GM12878 (cell line): ENCODE results near the gene ALG8. TPM values are rescaled to one million over a fixed set of nuclear protein-coding genes. Genes with fewer than 3 reads are reported as not detected.

Source experiments
- ATAC-seq: fragments of 200-7000 bp; cut with Tn5 transposase; 3 replicates; pipeline ENCODE4 v1.9.1; 2020; ENCODE audit warnings: mild to moderate bottlenecking, moderate library complexity
- BruUV-seq: library from RNA; stranded (reverse); fragments of 400-500 nt; replicated peaks from 2 replicates; lab custom pipeline; 2021; lab: Mats Ljungman, UMichigan
- CTCF ChIA-PET: fragments of 300-600 bp; sonication (Branson Sonifier 250); formaldehyde crosslinking; extraction: SDS; loops from one replicate; lab custom pipeline; 2021; ENCODE audit warnings: inconsistent platforms; lab: Yijun Ruan, JAX
- POLR2A ChIA-PET: fragments of 350-600 bp; formaldehyde crosslinking; extraction: SDS; loops from one replicate; lab custom pipeline; 2021; ENCODE audit warnings: inconsistent platforms; lab: Charles Lee
- RAD21 ChIA-PET: fragments of 300-600 bp; sonication (Branson Sonifier 250); formaldehyde crosslinking; loops from one replicate; lab custom pipeline; 2023; ENCODE audit warnings: antibody characterized with exemption; ENCODE audit not compliant: unreplicated experiment; lab: Charles Lee
- SMC1A ChIA-PET: fragments of 300-600 bp; sonication (Branson Sonifier 250); formaldehyde crosslinking; loops from one replicate; lab custom pipeline; 2023; ENCODE audit not compliant: unreplicated experiment, uncharacterized antibody; lab: Charles Lee
- DNase-seq: peaks from one replicate; pipeline ENCODE4 v3.0.0-alpha.2; 2011; ENCODE audit warnings: low read depth, low spot score
- FAIRE-seq: peaks from 3 replicates; lab custom pipeline; 2011; peaks lifted over from hg19 to GRCh38; lab: Jason Lieb, UNC
- H2AFZ ChIP-seq: 2 replicates; pipeline ENCODE4 v1.6.0; 2011; ENCODE audit warnings: low read depth, low read length, control low read depth; ENCODE audit not compliant: control insufficient read depth
- H3K27ac ChIP-seq: 2 replicates; pipeline ENCODE4 v1.5.1; 2011; ENCODE audit warnings: control low read depth; ENCODE audit not compliant: control insufficient read depth, insufficient read depth
- H3K27me3 ChIP-seq, 2 experiments: replicated peaks in 1 of 2; 2 replicates each; pipeline versions ENCODE4 v1.6.0 to v1.6.1; 2011; ENCODE audit warnings: low read length in 1 of 2; ENCODE audit not compliant: control insufficient read depth in 2 of 2, insufficient read depth in 2 of 2
- H3K36me3 ChIP-seq, 2 experiments: 2 replicates each; pipeline ENCODE4 v1.5.1; 2011; ENCODE audit warnings: low read length in 1 of 2; ENCODE audit not compliant: control insufficient read depth in 2 of 2, insufficient read depth in 2 of 2
- H3K4me1 ChIP-seq: 2 replicates; pipeline ENCODE4 v1.6.1; 2011; ENCODE audit warnings: mild to moderate bottlenecking, low read length, moderate library complexity, mixed read lengths; ENCODE audit not compliant: control insufficient read depth, insufficient read depth
- H3K4me2 ChIP-seq: 2 replicates; pipeline ENCODE4 v1.6.0; 2011; ENCODE audit warnings: control low read depth; ENCODE audit not compliant: control insufficient read depth, insufficient read depth
- H3K4me3 ChIP-seq: fragments of 200-600 bp; sonication (generic); 2 replicates; pipeline ENCODE4 v1.5.1; 2016
- H3K79me2 ChIP-seq: 2 replicates; pipeline ENCODE4 v1.6.0; 2011; ENCODE audit warnings: low read length; ENCODE audit not compliant: control insufficient read depth, insufficient read depth
- H3K9ac ChIP-seq: 2 replicates; pipeline ENCODE4 v1.8.0; 2011; ENCODE audit warnings: low read length, control low read depth, mixed read lengths; ENCODE audit not compliant: control insufficient read depth, insufficient read depth
- H3K9me3 ChIP-seq: replicated peaks from 3 replicates; pipeline ENCODE4 v1.5.1; 2011; ENCODE audit warnings: mild to moderate bottlenecking, low read length; ENCODE audit not compliant: control insufficient read depth, insufficient read depth
- H4K20me1 ChIP-seq: 2 replicates; pipeline ENCODE4 v1.6.0; 2011; ENCODE audit not compliant: control insufficient read depth, insufficient read depth
- CBFB ChIP-seq: IDR thresholded peaks from 2 replicates; pipeline ENCODE4 v1.6.1; 2016; ENCODE audit warnings: antibody characterized with exemption, low read depth
- CHD4 ChIP-seq: fragments of 200-600 bp; sonication (generic); IDR thresholded peaks from 2 replicates; pipeline ENCODE4 v1.6.1; 2016; ENCODE audit warnings: mild to moderate bottlenecking
- KAT2A ChIP-seq: conservative IDR thresholded peaks from 2 replicates; pipeline ENCODE4 v1.6.1; 2011; ENCODE audit warnings: low read depth, low read length; ENCODE audit not compliant: control insufficient read depth
- KDM1A ChIP-seq: fragments of 200-600 bp; sonication (generic); IDR thresholded peaks from 2 replicates; pipeline ENCODE4 v1.6.1; 2016; ENCODE audit warnings: borderline replicate concordance
- MEF2A ChIP-seq: IDR thresholded peaks from 2 replicates; pipeline ENCODE4 v1.6.1; 2011; ENCODE audit warnings: low read depth, mild to moderate bottlenecking, low read length, moderate library complexity; ENCODE audit not compliant: insufficient read depth
- NFYA ChIP-seq: IDR thresholded peaks from 2 replicates; pipeline ENCODE4 v1.6.1; 2011; ENCODE audit warnings: low read depth, mild to moderate bottlenecking, low read length, improper control_type of control experiment, borderline replicate concordance
- RELA ChIP-seq: fragments of 450-650 bp; IDR thresholded peaks from 2 replicates; pipeline ENCODE4 v1.8.0; 2014; ENCODE audit warnings: borderline replicate concordance; ENCODE audit not compliant: partially characterized antibody
- SMAD1 ChIP-seq: fragments of 450-650 bp; IDR thresholded peaks from 2 replicates; pipeline ENCODE4 v1.6.1; 2018; ENCODE audit warnings: mild to moderate bottlenecking, low read depth; ENCODE audit not compliant: partially characterized antibody
- SUZ12 ChIP-seq: fragments of 200-600 bp; sonication (generic); IDR thresholded peaks from one replicate; pipeline ENCODE4 v1.6.1; 2018; ENCODE audit warnings: antibody characterized with exemption, mild to moderate bottlenecking; ENCODE audit not compliant: unreplicated experiment
- TCF3 ChIP-seq: IDR thresholded peaks from 2 replicates; pipeline ENCODE4 v1.6.1; 2012; ENCODE audit warnings: low read depth, mild to moderate bottlenecking, low read length, borderline replicate concordance; ENCODE audit not compliant: insufficient read depth
- YBX1 ChIP-seq: fragments of 450-650 bp; IDR thresholded peaks from 2 replicates; pipeline ENCODE4 v1.6.1; 2016; ENCODE audit warnings: antibody characterized with exemption
- ZBED1 ChIP-seq: IDR thresholded peaks from 2 replicates; pipeline ENCODE4 v1.6.1; 2016; ENCODE audit warnings: borderline replicate concordance
- WGBS: methylation state at CpG from one replicate; pipeline ENCODE4 v1.1.6; 2016; ENCODE audit warnings: low lambda C conversion rate; ENCODE audit not compliant: insufficient replicate concordance, insufficient coverage; ENCODE audit errors: missing lambda C conversion rate; 5-methylcytosine and 5-hydroxymethylcytosine counted together
- in situ Hi-C: fragments of 300-500 bp; cut with MboI; formaldehyde crosslinking; loops from 9 replicates; pipeline ENCODE4 v1.14.3; 2018; ENCODE audit warnings: mixed read lengths
- intact Hi-C: fragments of 100-400 bp; cut with micrococcal nuclease; formaldehyde crosslinking; loops from one replicate; pipeline ENCODE4 v1.14.2; 2022; ENCODE audit not compliant: unreplicated experiment
- polyA plus RNA-seq, 11 experiments: library from polyadenylated mRNA; depleted of rRNA in 4 of 11; unstranded in 6 of 11; stranded (reverse) in 5 of 11; fragments of >200 nt; fragmentation: Nextera tagmentation in 4 of 11; fragmentation: Illumina TruSeq in 1 of 11; extraction: Ambion mirVana in 4 of 11; extraction: Trizol in 1 of 11; gene quantifications; 1 replicate in 1 of 11; 2 replicates in 10 of 11; pipeline versions ENCODE4 v1.2.1 to v1.2.3, GENCODE V29; 2011 to 2016; ENCODE audit warnings: inconsistent platforms in 2 of 11, missing spikeins in 2 of 11, low read depth in 1 of 11
- total RNA-seq, 4 experiments: library from RNA; depleted of rRNA in 3 of 4; stranded (reverse); fragments of >200 nt in 3 of 4; fragmentation: Illumina TruSeq in 1 of 4; extraction: Trizol in 1 of 4; gene quantifications; 2 replicates each; pipeline versions ENCODE4 v1.2.1 to v1.2.3, GENCODE V29; 2013 to 2021
- TF ChIP-seq, protein P1 (sequence below): fragments of 450-650 bp; IDR thresholded peaks from 2 replicates; pipeline ENCODE4 v1.6.1; 2017; ENCODE audit warnings: mild to moderate bottlenecking, low read depth, inconsistent platforms; ENCODE audit not compliant: poor library complexity, severe bottlenecking
- TF ChIP-seq, protein P2 (sequence below): fragments of 450-650 bp; IDR thresholded peaks from 2 replicates; pipeline ENCODE4 v1.6.1; 2017; ENCODE audit warnings: borderline replicate concordance
- TF ChIP-seq, protein P3 (sequence below): fragments of 150-350 bp; IDR thresholded peaks from 2 replicates; pipeline ENCODE4 v1.6.1; 2014; ENCODE audit warnings: mild to moderate bottlenecking, low read depth, low read length

Gene ALG8
- total and polyA plus RNA-seq, 10 of the 15 experiments (the other 5 are each of a cell fraction or from before 2014, with no cell fraction given) = 45.7 to 105 (median 68.4) TPM

DNA sequence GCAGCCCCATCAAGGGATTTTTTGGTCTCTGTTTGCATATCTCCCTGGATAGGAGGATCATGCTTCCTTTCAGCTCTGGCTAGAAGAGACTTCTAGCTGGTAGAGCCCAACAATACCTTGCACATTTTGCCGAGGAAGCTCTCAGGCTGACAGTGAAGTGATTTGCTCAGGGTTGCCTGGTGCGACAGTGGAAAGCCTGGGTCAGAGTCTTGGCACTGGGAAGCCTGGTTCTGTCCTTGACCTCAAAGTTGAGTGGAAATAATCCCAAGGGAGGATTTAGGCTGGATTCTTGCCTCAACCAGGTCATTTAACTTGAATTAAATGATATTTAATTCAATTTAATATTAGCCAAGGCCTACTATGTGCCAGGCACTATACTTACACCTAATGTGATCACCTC is 24.4 kb upstream of the ALG8 start (continued):
- TF ChIP-seq, protein P1, sequence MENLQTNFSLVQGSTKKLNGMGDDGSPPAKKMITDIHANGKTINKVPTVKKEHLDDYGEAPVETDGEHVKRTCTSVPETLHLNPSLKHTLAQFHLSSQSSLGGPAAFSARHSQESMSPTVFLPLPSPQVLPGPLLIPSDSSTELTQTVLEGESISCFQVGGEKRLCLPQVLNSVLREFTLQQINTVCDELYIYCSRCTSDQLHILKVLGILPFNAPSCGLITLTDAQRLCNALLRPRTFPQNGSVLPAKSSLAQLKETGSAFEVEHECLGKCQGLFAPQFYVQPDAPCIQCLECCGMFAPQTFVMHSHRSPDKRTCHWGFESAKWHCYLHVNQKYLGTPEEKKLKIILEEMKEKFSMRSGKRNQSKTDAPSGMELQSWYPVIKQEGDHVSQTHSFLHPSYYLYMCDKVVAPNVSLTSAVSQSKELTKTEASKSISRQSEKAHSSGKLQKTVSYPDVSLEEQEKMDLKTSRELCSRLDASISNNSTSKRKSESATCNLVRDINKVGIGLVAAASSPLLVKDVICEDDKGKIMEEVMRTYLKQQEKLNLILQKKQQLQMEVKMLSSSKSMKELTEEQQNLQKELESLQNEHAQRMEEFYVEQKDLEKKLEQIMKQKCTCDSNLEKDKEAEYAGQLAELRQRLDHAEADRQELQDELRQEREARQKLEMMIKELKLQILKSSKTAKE = no peak
- TF ChIP-seq SUZ12 (no peak), YBX1 (no peak), SMAD1 (no peak), RELA (no peak)

DNA sequence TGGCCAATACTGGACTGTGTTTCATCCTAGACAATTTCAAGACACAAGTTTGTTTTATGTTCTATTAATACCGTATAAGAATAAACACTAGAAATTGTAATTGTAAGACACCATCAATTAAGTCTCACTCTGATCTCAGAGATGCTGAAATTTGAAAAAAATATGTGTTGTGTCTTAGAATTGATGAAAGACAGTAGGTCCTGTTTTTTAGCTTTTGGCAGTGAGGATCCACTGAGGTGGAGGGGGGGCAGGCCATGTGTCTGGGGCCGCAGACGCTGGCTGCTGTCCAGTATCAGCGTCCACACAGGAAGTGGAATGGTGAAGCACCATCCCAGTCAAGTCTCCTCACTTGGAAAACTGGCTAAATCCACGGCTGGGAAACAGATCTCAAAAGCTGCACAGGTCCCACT is 22.5 kb upstream of the ALG8 start:
- ATAC-seq (no peak), FAIRE-seq (no peak), DNase-seq (no peak)
- Histone ChIP-seq H4K20me1 (no peaks in the 10 kb centered on the region), H3K27me3 (no peaks in the 10 kb centered on the region), H3K9ac (no peak overlapping the region), H3K27ac (no peak overlapping the region), H3K4me2 (no peak overlapping the region), H3K9me3 (no peaks in the 10 kb centered on the region), H3K4me1 (no peaks in the 10 kb centered on the region), H3K79me2 (no peaks in the 10 kb centered on the region), H2AFZ (no peak overlapping the region), H3K4me3 (no peak overlapping the region), H3K36me3 (no peaks in the 10 kb centered on the region)
- POLR2A ChIA-PET = no interaction called here
- RAD21 ChIA-PET = no interaction called here
- CTCF ChIA-PET = no interaction called here
- 59% methylated on average over 5 of the region's 5 CpGs for WGBS
- SMC1A ChIA-PET = no interaction called here
- intact Hi-C loops = no loop called here
- TF ChIP-seq CBFB (no peak), TCF3 (no peak), KDM1A (no peak), NFYA (no peak), ZBED1 (no peak), KAT2A (no peak), MEF2A (no peak), CHD4 (no peak)
- TF ChIP-seq, protein P2, sequence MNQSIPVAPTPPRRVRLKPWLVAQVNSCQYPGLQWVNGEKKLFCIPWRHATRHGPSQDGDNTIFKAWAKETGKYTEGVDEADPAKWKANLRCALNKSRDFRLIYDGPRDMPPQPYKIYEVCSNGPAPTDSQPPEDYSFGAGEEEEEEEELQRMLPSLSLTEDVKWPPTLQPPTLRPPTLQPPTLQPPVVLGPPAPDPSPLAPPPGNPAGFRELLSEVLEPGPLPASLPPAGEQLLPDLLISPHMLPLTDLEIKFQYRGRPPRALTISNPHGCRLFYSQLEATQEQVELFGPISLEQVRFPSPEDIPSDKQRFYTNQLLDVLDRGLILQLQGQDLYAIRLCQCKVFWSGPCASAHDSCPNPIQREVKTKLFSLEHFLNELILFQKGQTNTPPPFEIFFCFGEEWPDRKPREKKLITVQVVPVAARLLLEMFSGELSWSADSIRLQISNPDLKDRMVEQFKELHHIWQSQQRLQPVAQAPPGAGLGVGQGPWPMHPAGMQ = no peak
- TF ChIP-seq, protein P3, sequence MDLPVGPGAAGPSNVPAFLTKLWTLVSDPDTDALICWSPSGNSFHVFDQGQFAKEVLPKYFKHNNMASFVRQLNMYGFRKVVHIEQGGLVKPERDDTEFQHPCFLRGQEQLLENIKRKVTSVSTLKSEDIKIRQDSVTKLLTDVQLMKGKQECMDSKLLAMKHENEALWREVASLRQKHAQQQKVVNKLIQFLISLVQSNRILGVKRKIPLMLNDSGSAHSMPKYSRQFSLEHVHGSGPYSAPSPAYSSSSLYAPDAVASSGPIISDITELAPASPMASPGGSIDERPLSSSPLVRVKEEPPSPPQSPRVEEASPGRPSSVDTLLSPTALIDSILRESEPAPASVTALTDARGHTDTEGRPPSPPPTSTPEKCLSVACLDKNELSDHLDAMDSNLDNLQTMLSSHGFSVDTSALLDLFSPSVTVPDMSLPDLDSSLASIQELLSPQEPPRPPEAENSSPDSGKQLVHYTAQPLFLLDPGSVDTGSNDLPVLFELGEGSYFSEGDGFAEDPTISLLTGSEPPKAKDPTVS = no peak
- in situ Hi-C loops = no loop called here
- no TSS peak for BruUV-seq
